Brain microvascular endothelial cell (primary cell): Measurements from ENCODE around the gene ZBTB16.
"Not testable (repeated sequence)": the region's sequence is repeated elsewhere in the genome, so short reads cannot be mapped to it uniquely, and the experiment has no call there.

Source experiments
- DNase-seq: peaks from one replicate; pipeline ENCODE4 v3.0.0-alpha.2; 2020
- H3K27ac ChIP-seq: fragments of 250-450 bp; sonication (Bioruptor Pico); 2 replicates; pipeline ENCODE4 v1.5.1; 2020; ENCODE audit warnings: mild to moderate bottlenecking, moderate library complexity
- H3K27me3 ChIP-seq: fragments of 250-450 bp; sonication (Bioruptor Pico); replicated peaks from 2 replicates; pipeline ENCODE4 v1.5.1; 2020; ENCODE audit warnings: mild to moderate bottlenecking
- H3K36me3 ChIP-seq: fragments of 250-450 bp; sonication (Bioruptor Pico); replicated peaks from 2 replicates; pipeline ENCODE4 v1.5.1; 2020; ENCODE audit warnings: mild to moderate bottlenecking
- H3K4me3 ChIP-seq: 2 replicates; pipeline ENCODE4 v1.5.1; 2011; ENCODE audit warnings: low read depth, mild to moderate bottlenecking, control low read depth, low read length, moderate library complexity
- CTCF ChIP-seq: IDR thresholded peaks from 2 replicates; pipeline ENCODE4 v1.5.1; 2011; ENCODE audit warnings: low read depth, mild to moderate bottlenecking, moderate library complexity, low read length, control low read depth, inconsistent platforms; ENCODE audit errors: missing control alignments
- in situ Hi-C: cut with HindIII; loops from 2 replicates; pipeline ENCODE4 v1.10.0; 2017; ENCODE audit warnings: low sequenced_read_pairs, low pct_ligation_motif_present

Gene ZBTB16

GRCh38 chr11:114044042-114044871 is 15.3 kb upstream of the ZBTB16 start:
- Histone ChIP-seq H3K36me3 (no peaks in the 10 kb centered on the region), H3K27me3 (peaks cover 2% of the 10 kb centered on the region), H3K27ac (no peak overlapping the region), H3K4me3 (no peak overlapping the region)
- in situ Hi-C loops = loop anchor here (25.0 kb wide), 1 partner anchor 218 kb away; no protein-coding TSS in a partner anchor
- DNase-seq = no peak
- no peak for TF ChIP-seq CTCF

- no peaks in the 10 kb centered on the region for H3K36me3 ChIP-seq
- DNase-seq = no peak
- peaks cover 2% of the 10 kb centered on the region for H3K27me3 ChIP-seq
- no peak overlapping the region for H3K27ac ChIP-seq
- in situ Hi-C loops = loop anchor here (25.0 kb wide), 1 partner anchor 215 kb away; no protein-coding TSS in a partner anchor
- no peak overlapping the region for H3K4me3 ChIP-seq
- TF ChIP-seq CTCF = no peak
Observed at GRCh38 chr11:114047327-114047726, 12.2 kb upstream of the ZBTB16 start.

- DNase-seq = no peak
- H3K27me3 ChIP-seq = peaks cover 2% of the 10 kb centered on the region
- H3K36me3 ChIP-seq = no peaks in the 10 kb centered on the region
- in situ Hi-C loops = loop anchor here (25.0 kb wide), 1 partner anchor 213 kb away; no protein-coding TSS in a partner anchor
- TF ChIP-seq CTCF = no peak
- no peak overlapping the region for H3K27ac ChIP-seq
- no peak overlapping the region for H3K4me3 ChIP-seq
Observed at GRCh38 chr11:114049050-114049449, 10.5 kb upstream of the ZBTB16 start.

GRCh38 chr11:114049766-114050165 is 9.7 kb upstream of the ZBTB16 start:
- not testable (repeated sequence) for H3K27me3 ChIP-seq, H3K27ac ChIP-seq, DNase-seq, H3K4me3 ChIP-seq, H3K36me3 ChIP-seq
- in situ Hi-C loops = loop anchor here (25.0 kb wide), 1 partner anchor 213 kb away; no protein-coding TSS in a partner anchor

- peaks cover 4% of the 10 kb centered on the region for H3K27me3 ChIP-seq
- no peak for DNase-seq
- no peak overlapping the region for H3K27ac ChIP-seq
- H3K36me3 ChIP-seq = no peaks in the 10 kb centered on the region
- in situ Hi-C loops = no loop called here
- no peak overlapping the region for H3K4me3 ChIP-seq
- no peak for TF ChIP-seq CTCF
Observed at GRCh38 chr11:114050258-114050927, 9.1 kb upstream of the ZBTB16 start.

- DNase-seq = no peak
- Histone ChIP-seq H3K36me3 (no peaks in the 10 kb centered on the region), H3K27ac (no peak overlapping the region), H3K27me3 (peaks cover 8% of the 10 kb centered on the region), H3K4me3 (no peak overlapping the region)
- in situ Hi-C loops = no loop called here
- no peak for TF ChIP-seq CTCF
Observed at GRCh38 chr11:114051558-114051957, 8.0 kb upstream of the ZBTB16 start.
